Hepatocyte (in vitro differentiated cells): ENCODE results near the gene FILIP1L. TPM values are rescaled to one million over a fixed set of nuclear protein-coding genes. Genes with fewer than 3 reads are reported as not detected.

ENCODE experiments used
- DNase-seq: peaks from one replicate; pipeline ENCODE4 v3.0.0-alpha.2; 2016; ENCODE audit warnings: low spot score
- H2AFZ ChIP-seq: fragments of 200-600 bp; sonication (generic); 2 replicates; pipeline ENCODE4 v1.6.0; 2016; ENCODE audit warnings: antibody characterized with exemption, mild to moderate bottlenecking
- H3K27ac ChIP-seq: fragments of 200-600 bp; sonication (generic); 2 replicates; pipeline ENCODE4 v1.5.1; 2016; ENCODE audit warnings: mild to moderate bottlenecking
- H3K27me3 ChIP-seq: fragments of 200-600 bp; sonication (generic); 2 replicates; pipeline ENCODE4 v1.6.1; 2016
- H3K36me3 ChIP-seq: fragments of 200-600 bp; sonication (generic); replicated peaks from 2 replicates; pipeline ENCODE4 v1.5.1; 2016; ENCODE audit warnings: low read depth; ENCODE audit not compliant: insufficient read depth
- H3K4me1 ChIP-seq: fragments of 200-600 bp; sonication (generic); 2 replicates; pipeline ENCODE4 v1.5.1; 2016; ENCODE audit warnings: mild to moderate bottlenecking, moderate library complexity; ENCODE audit not compliant: insufficient read depth
- H3K4me2 ChIP-seq: fragments of 200-600 bp; sonication (generic); 2 replicates; pipeline ENCODE4 v1.6.0; 2016
- H3K4me3 ChIP-seq: fragments of 200-600 bp; sonication (generic); 2 replicates; pipeline ENCODE4 v1.5.1; 2016; ENCODE audit warnings: mild to moderate bottlenecking
- H3K79me2 ChIP-seq: fragments of 200-600 bp; sonication (generic); 2 replicates; pipeline ENCODE4 v1.6.0; 2017; ENCODE audit warnings: mild to moderate bottlenecking
- H3K9me2 ChIP-seq: fragments of 200-600 bp; sonication (generic); replicated peaks from 2 replicates; pipeline ENCODE4 v1.6.0; 2017; ENCODE audit warnings: mild to moderate bottlenecking; ENCODE audit not compliant: insufficient read depth
- H3K9me3 ChIP-seq: fragments of 200-600 bp; sonication (generic); 2 replicates; pipeline ENCODE4 v1.5.1; 2016; ENCODE audit warnings: low read depth, mild to moderate bottlenecking
- H4K20me1 ChIP-seq: fragments of 200-600 bp; sonication (generic); 2 replicates; pipeline ENCODE4 v1.6.0; 2016; ENCODE audit warnings: mild to moderate bottlenecking; ENCODE audit not compliant: insufficient read depth, poor library complexity, severe bottlenecking
- CTCF ChIP-seq: fragments of 200-600 bp; sonication (generic); IDR thresholded peaks from 2 replicates; pipeline ENCODE4 v1.5.1; 2016; ENCODE audit warnings: antibody characterized with exemption, mild to moderate bottlenecking; ENCODE audit not compliant: poor library complexity
- EZH2 ChIP-seq: fragments of 200-600 bp; sonication (generic); IDR thresholded peaks from 2 replicates; pipeline ENCODE4 v1.6.1; 2016; ENCODE audit warnings: antibody characterized with exemption, mild to moderate bottlenecking, borderline replicate concordance
- EZH2phosphoT487 ChIP-seq: fragments of 200-600 bp; sonication (generic); IDR thresholded peaks from one replicate; pipeline ENCODE4 v1.6.1; 2018; ENCODE audit warnings: antibody characterized with exemption, mild to moderate bottlenecking, low read depth, moderate library complexity; ENCODE audit not compliant: unreplicated experiment, severe bottlenecking
- WGBS: methylation state at CpG from one replicate; pipeline ENCODE4 v1.1.6; 2016; ENCODE audit warnings: low lambda C conversion rate; ENCODE audit errors: missing lambda C conversion rate; 5-methylcytosine and 5-hydroxymethylcytosine counted together
- polyA plus RNA-seq: library from polyadenylated mRNA; unstranded; fragments of >200 nt; fragmentation: Nextera tagmentation; extraction: Ambion mirVana; gene quantifications from 2 replicates; pipeline ENCODE4 v1.2.1, GENCODE V29; 2016
- total RNA-seq: library from RNA; depleted of rRNA; stranded (reverse); fragments of >200 nt; gene quantifications from 2 replicates; pipeline ENCODE4 v1.2.3, GENCODE V29; 2014

The FILIP1L gene
- total and polyA plus RNA-seq, 2 experiments from 2014 or later, result 48.2 to 49.4 TPM

GRCh38 chr3:100068826-100069225 is 45.5 kb downstream of the FILIP1L start:
- H2AFZ ChIP-seq, result no peak overlapping the region
- H3K4me2 ChIP-seq, result peak overlapping the region; percentile 47

GRCh38 chr3:100067589-100067988 is 46.7 kb downstream of the FILIP1L start:
- TF ChIP-seq CTCF (no peak), EZH2 (no peak), EZH2phosphoT487 (no peak)
- no peak for DNase-seq
- H3K4me1 ChIP-seq, result peaks cover 10% of the 10 kb centered on the region
- no peaks in the 10 kb centered on the region for H4K20me1 ChIP-seq
- no peak overlapping the region for H3K4me3 ChIP-seq
- H3K79me2 ChIP-seq, result no peaks in the 10 kb centered on the region
- no peaks in the 10 kb centered on the region for H3K9me2 ChIP-seq
- no peaks in the 10 kb centered on the region for H3K9me3 ChIP-seq
- H3K4me2 ChIP-seq, result no peak overlapping the region
- H3K27me3 ChIP-seq, result no peaks in the 10 kb centered on the region
- no peaks in the 10 kb centered on the region for H3K36me3 ChIP-seq
- H3K27ac ChIP-seq, result no peak overlapping the region
- H2AFZ ChIP-seq, result no peak overlapping the region

More at GRCh38 chr3:100068826-100069225, 45.5 kb downstream of the FILIP1L start:
- DNase-seq, result peak; percentile 76
- H3K4me3 ChIP-seq, result no peak overlapping the region
- no peaks in the 10 kb centered on the region for H3K27me3 ChIP-seq
- TF ChIP-seq EZH2, result no peak
- TF ChIP-seq CTCF, result peak; percentile 64
- no peak for TF ChIP-seq EZH2phosphoT487
- no peaks in the 10 kb centered on the region for H3K79me2 ChIP-seq
- H4K20me1 ChIP-seq, result no peaks in the 10 kb centered on the region
- H3K36me3 ChIP-seq, result no peaks in the 10 kb centered on the region
- no peaks in the 10 kb centered on the region for H3K9me3 ChIP-seq
- H3K27ac ChIP-seq, result peak overlapping the region; percentile 5
- peaks cover 19% of the 10 kb centered on the region for H3K4me1 ChIP-seq
- WGBS, result 33% methylated on average over 5 of the region's 5 CpGs
- H3K9me2 ChIP-seq, result no peaks in the 10 kb centered on the region

- H4K20me1 ChIP-seq, result no peaks in the 10 kb centered on the region
- no peaks in the 10 kb centered on the region for H3K36me3 ChIP-seq
- H2AFZ ChIP-seq, result no peak overlapping the region
- no peak overlapping the region for H3K4me3 ChIP-seq
- TF ChIP-seq EZH2phosphoT487, result no peak
- no peak for TF ChIP-seq EZH2
- no peak for TF ChIP-seq CTCF
- H3K9me2 ChIP-seq, result no peaks in the 10 kb centered on the region
- no peaks in the 10 kb centered on the region for H3K27me3 ChIP-seq
- no peak for DNase-seq
- peaks cover 10% of the 10 kb centered on the region for H3K4me1 ChIP-seq
- H3K4me2 ChIP-seq, result peak overlapping the region; percentile 8
- H3K79me2 ChIP-seq, result no peaks in the 10 kb centered on the region
- H3K27ac ChIP-seq, result peak overlapping the region; percentile 49
- H3K9me3 ChIP-seq, result no peaks in the 10 kb centered on the region
- 56% methylated on average over 7 of the region's 7 CpGs for WGBS
Observed at GRCh38 chr3:100063929-100064461, 50.3 kb downstream of the FILIP1L start.
